Stimulated activated CD8-positive, alpha-beta memory T cell treated with anti-CD3 and anti-CD28 coated beads, Interleukin-12 subunit alpha, Interleukin-12 subunit beta, amount 100 ng/mL, for 24 hours (primary cell): ENCODE measurements around the gene NRXN3.

Experiments
- DNase-seq: peaks from one replicate; pipeline ENCODE4 v3.0.0-alpha.2; 2020; ENCODE audit errors: extremely low read depth

Gene NRXN3

DNA sequence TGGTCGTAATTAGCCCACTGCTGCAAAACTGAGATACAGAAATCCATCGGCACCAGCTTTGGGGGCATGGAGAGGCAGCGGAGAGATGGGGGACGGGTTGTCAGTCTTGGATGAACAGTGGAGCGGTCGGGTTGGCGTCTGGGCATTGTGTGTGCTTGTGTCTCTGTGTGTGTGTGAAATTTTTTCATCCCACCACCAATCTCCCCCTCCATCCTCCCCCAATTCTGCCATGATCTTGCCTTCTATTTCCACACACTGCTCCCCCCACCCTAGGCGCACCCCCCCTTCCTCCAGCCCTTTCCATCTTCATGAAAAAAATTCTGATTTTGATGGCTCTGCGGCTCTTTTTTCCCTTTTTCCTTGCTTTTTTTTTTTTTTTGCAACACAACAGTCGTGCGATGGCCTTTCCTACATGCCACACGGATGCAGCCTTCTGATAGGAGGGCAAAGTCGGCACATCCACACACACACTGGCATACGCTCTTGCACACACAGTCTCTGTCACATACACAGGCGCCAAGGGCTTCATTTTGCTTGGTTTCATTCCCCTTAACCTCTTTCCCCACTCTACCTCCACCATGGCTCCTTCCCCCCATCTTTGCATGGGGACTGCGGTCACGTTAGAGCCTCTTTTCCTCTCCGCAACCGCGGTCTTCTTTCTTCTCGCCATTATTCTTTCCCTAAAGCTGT is 3.3 kb downstream of the NRXN3 start:
- DNase-seq: no peak

DNA sequence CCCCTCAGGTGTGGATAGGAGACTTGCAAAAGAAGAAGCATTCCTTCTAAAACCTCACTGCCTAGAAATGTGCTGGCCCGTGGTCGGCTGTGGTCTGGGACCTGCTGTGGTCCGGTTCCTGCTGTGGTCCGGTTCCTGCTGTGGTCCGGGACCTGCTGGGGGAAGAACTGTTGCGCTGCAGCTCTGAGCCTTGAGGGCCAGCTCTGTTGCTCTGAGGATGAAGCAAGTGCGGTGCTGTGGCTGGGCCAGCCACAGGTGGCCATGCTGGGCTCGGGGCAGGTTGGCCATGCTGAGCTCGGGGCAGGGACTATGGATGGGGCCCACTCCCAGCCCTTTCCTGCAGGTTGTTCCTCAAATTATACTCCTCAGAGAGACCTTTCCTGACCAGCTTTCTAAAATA is 5.2 kb downstream of the NRXN3 start:
- no peak for DNase-seq

DNA sequence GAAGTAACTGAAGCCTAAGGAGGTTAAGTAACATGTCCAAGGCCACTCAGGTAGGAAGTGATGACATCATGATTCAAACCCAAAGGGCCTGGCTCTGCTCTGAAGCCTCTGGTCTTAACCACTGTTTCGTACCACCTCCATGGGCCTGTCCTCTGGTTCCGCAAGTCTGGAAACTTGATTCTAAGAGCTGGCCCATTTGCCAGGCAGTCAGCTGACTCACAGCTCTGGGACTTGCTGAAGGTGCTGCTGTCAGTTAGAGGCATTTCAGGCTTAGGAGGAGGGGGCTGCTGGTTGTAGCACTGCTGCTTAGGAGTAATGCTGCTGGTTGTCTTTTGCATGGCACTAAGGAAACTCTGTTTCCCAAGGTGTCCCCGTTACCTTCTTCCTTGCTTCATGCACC is 7.9 kb downstream of the NRXN3 start:
- no peak for DNase-seq

DNA sequence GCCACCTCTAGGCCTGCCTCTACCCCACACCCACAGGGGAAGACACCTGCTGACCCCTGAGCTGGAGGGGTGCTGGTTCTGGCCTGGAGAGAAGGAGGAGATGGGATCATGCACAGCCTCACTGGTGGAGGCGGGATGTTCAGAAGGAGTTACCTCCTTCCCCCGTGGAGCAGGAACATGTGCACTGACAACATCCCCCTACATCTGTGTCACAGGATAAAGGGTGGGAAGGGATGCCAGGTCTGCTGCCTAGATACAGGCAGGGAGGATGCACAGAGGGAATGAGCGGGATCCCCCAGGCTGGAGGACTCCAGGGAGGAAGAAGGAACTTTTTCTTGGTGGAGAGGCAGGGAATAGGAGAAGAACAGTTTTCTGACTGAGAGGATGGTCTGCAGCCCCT is 8.8 kb downstream of the NRXN3 start:
- DNase-seq: no peak

DNA sequence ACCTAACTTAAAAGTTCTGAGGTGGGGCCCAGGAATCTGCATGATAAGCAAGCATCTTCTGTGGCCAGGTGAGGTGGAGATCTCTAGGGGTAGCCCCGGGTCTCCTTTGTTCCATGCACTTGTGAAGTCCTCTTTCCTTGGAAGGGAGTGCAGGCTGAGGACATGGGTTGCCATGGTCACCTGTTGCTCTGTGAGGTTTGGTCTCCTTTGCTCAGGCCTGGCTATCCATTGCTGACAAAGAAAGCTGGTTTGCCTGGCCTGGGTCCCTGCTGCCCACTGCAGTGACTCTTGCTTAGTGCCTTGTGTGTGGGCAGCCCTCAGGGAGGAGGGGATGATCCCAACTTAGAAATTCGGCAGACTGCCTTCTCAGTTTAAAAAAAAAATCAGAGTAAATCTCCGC is 11.1 kb downstream of the NRXN3 start:
- no peak for DNase-seq

DNA sequence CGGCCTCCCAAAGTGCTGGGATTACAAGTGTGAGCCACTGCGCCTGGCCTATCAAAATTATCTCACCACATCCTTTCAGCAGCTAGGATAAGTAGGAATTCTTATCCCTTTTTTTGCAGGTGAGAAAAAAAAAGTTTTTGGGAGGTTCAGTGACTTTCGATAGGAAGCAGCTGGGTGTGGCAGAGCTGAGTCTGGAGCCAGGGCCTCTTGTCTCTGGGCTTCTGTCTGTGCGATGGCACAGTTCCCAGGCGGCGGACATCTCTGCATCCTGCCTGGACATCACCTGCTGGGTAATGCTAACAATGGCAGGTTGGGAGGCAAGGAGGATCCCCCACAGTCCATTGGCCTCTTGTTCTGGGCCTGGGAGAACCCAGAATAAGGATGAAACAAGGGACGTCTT is 12.5 kb downstream of the NRXN3 start:
- no peak for DNase-seq

DNA sequence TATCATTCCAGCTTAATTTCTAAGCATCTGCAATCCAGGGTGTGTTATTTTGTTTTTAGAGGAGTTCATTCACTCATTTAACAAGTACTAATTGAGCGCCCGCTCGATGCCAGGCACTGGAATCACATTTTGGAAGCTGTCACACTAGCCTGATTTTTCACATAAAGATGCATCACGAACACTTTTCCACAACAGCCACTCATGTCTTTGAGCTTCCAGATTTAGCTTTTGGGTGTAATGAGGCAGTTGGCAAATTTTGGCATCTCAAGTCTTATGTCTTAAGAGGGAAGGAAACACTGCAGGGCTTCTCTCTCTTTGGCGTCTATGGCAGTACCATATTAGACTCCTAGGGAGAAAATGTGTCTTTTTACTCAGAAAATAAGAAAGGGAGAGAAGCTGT is 14.0 kb downstream of the NRXN3 start:
- no peak for DNase-seq

DNA sequence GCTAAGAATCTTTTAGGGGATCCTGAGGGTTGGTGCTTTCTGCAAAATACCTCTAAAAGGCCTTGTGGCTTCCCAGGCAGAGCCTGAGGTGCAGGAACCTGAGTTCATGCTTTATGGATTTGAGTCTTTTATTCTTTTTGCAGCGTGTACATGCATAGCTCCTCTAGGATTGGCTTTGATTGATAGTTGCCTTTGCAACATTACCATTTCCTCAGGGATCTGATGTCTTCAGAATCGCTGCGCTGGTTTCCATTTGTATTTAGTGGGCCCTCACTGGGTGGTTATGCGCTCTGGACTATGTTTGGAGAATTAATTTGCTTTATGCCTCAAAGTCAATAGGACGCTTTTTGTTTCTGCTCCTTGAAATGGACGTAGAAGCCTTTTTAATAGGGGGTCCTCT is 16.1 kb downstream of the NRXN3 start:
- DNase-seq: no peak

DNA sequence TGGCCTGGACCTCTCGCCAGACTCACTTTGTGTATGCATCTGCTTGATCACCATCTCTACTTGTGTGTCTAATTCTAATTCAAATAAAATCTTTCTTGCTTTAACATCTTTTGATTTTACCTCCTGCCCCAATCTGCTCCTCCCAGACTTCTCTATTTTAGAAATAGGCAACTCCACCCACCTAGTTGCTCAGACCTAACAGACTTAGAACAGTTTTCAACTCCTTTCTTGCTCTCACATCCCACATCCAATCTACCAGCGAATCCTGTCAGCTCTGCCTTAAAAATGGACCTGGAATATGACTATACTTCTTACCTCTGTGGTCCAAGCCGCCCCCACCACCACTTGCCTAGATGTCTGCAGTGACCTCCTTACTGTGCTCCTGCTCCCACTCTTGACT is 18.7 kb downstream of the NRXN3 start:
- no peak for DNase-seq

DNA sequence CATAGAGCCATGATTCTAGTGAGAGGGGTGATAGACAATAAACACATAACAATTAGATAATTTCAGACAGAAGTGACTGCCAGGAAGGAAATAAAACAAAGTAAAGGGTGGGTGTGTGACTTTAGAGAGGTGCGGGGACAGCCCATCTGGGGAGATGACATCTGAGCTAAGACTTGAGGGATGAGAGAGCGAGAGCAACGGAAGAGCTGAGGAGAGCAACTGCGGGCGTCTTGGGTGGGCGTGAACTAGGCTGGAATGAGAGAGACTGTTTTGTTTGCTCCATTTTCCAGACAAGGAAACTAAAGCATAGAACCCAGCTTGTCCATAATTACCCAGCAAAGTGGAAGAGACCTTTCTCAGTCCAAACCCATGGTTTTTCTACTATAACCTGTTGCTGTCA is 25.3 kb downstream of the NRXN3 start:
- no peak for DNase-seq

DNA sequence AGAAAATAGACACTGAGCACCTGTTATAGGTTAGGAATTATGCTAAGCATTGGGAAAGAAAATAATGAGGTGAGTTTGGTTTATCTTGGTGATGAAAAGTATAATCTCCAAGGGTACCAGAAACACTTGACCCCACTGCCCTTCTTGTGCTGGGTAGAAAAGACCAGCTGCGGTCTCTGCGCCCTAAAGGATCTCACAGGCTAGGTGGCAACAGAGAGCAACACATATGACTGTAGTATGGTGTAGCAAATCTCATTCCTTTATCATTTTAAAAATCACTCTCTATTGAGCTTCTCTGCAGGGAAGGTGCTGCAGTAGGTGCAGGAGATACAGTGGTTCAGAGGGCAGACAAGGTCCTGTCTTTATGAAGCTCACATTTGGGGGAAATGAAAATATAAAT is 26.1 kb downstream of the NRXN3 start:
- no peak for DNase-seq

DNA sequence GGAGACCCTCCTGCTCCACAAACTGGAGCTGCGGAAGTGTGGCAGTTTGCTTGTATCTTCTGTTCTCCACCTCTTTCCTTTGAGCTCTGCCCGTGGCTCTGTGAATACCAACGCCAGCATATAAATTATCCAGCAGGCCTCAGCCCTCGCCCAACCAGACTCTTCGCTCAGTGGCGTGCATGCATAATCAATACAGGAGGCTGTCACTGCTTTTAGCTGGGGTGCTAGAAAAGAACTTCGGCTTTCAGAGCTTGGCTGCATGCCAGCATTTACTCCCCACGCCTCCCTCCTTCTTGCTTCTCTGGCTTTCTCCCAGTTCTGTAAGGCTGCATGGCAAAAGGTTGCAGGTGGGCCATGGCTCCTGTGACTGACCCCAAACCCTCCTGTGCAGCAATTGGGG is 26.9 kb downstream of the NRXN3 start:
- DNase-seq: no peak

DNA sequence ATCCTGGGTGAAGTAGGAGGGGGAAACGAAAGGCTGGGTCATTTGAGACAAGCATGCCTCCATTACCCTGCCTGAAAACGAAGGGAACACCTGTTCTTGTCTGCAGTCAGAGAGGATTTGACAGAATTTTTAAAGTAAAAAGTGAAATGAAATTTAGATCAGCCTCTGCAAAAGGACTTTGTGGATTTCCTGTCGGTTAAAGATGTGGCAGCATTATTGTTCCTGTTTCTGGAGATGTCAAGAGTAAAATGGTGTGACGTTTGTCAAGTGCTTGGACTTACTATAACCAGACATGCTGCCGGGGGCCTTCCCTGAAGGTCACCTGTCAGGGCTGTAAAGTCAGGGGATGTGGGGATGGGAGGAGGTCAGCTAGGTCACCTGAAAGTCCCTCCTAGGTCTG is 32.0 kb downstream of the NRXN3 start:
- no peak for DNase-seq

DNA sequence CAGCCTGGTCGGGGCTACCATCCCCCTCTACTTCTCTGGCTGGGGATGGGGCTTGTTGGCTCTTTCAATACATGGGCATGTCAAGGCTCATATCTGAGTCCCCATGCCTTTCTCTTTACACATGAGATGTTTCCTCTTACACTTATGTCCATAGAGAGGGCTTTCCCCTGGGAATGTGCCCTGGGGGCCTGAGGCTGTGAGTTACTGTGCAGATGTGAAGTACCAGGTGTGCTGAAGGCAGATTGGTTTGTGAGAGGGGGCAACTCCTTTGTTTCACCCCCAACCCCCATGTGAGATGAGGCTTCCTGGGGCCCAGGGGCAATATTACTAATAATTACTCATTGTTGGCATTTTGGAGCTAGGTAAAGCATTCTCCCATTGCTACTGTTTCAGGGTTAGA is 32.8 kb downstream of the NRXN3 start:
- no peak for DNase-seq

DNA sequence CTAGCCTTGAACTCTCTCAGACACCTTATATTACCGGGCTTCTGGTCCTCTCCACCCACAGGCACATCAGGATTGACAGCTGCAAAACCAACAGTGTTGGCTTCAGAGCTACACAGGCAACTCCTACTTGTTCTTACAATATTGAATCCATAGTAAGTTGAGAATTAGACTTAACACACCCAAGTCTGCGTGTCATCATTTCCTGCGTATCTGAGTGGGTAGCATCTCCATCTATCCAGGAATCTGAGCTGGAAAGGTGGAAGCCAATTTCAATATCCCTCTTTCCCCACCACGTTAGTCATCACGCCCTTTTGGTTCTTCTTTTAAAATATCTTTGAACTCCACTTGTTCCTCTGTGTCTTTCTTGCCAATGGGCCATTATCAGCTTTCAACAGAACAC is 37.2 kb downstream of the NRXN3 start:
- no peak for DNase-seq

DNA sequence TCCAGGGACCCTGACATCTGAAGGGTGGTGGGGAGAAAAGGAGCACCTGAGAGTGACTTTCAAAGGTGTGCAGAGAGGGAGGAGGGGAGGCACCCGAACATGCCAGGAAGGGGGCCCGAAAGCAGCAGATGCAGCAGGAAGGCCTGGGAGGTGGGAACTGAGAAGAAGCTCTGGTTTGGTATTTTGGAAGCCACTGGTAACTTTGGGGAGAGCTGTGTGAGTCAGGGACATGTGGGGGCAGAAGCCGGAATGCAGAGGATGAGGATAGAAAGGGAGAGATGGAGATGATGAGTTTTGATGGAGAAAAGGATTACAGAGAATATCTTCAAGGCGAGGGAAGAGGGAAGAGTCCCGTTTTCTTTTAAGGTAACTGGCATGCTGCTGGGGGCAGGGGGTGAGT is 50.1 kb downstream of the NRXN3 start:
- no peak for DNase-seq

DNA sequence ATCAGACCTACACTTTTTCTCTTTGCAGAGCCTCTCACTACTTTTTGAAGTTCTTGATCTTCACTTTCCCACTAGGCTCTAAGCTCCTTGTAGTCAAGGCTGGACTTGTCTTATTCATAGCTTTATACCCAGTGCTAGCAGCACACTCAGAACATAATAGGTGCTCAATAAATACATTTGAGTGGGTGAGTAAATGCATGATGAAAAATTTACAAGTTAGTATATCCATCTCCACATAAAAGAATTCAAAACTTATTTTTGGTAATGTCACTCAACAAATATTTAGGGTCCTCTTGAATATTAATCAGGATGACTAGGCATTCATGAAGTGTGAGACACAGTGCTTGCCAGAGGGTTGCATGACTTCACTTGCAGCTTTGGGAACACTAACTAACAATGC is 52.6 kb downstream of the NRXN3 start:
- DNase-seq: no peak

DNA sequence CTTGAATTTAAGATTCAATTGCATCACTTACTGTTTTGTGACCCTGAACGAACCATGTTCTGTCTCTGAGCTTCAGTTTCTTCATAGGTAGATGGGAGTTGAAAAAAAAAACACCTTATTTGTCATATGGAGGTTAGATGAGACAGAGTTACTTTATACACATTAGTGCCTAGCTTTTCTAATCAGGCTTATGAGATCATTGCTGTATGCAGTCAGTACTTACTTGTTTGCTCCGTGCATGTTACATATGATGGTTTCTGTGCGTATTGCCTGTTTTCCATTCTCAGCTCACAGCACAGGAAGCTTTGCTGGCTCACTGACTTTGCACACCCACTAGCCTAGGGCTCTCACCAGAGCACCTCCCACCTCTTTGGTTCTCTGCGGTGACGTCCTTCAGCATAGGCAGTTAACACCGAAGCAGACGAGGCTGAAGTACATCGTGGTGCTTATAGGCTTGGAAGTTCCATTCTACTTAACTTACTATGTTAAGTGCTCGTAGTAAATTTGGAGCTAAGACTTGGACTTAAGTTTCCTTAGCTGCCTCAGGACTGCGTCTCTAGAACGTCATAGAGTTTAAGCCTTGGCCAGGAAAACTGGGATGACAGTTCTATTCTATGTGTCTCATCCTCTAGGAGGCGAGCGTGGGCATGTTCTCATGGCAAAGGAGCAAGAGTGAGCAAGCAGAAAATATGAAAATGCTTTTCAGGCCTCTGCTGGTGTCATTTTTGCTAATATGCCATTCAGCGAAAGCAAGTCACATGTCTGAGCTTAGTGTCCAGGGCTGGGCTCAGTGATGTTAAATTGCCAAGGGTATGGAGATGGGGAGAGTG is 57.3 kb downstream of the NRXN3 start:
- DNase-seq: no peak

DNA sequence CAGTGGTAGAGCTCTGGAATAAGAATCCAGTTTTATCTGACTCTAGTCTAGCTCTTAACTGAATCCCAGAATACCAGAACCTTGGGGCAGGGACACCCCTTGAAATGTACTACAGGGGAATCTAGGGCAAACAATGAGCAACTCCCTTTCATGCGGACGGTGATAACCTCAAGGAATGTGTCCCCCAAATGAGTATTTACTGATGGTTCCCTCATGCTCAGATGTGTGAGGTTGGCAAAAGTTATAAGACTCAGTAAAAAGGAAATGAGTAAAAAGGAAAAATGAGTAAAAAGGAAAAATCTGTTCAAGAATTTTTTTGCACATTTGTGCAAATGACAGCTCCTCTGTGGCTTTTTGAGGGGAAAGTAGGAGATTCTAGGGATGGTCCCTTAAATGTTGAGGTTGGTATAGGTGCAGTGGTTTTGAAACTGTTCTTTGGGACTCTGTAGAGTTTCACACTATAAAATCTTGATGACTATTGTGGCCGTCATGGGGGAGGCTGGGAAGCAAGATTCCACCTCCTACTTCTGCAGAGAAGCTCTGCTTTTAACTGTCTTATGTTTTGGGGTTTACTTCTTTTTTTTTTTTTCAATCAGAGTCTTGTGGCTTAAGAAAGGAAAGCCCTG is 58.6 kb downstream of the NRXN3 start:
- no peak for DNase-seq

DNA sequence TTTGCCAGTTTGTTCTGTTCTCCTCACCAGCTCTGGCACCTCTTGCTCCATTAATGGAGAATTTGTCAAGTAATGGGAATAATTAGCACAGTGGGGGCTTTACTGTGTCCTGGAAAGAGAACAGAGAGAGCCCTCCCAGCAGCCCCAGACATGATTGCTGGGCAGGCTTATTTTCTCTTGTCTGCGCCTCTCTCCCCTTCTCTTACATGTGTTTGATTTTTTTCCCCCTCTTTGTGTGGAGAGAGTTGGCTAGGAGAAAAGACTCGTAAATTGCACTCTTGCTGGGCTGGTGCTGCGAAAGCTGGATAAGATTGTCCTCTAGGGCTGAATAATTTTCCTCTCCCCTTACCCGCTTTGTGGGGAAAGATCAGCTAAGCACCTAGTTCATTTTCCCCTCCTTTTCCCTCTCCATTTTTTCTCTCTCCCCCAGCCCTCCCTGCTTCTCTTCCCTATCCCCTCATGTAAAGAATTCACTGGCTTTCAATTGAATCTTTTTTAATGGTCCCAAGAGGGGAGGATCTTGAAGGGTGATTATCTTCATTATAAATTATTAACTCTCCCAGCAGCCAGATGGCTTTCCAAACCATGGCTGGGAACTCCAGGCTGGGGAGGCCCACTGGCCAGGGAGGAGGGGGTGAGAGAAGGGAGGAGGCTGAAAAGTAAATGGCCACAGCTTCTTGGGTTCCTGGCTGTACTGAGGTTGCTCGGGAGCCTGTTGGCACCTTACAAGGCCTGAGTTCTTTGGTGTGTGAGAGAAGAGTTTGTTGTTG is 62.2 kb downstream of the NRXN3 start:
- no peak for DNase-seq

DNA sequence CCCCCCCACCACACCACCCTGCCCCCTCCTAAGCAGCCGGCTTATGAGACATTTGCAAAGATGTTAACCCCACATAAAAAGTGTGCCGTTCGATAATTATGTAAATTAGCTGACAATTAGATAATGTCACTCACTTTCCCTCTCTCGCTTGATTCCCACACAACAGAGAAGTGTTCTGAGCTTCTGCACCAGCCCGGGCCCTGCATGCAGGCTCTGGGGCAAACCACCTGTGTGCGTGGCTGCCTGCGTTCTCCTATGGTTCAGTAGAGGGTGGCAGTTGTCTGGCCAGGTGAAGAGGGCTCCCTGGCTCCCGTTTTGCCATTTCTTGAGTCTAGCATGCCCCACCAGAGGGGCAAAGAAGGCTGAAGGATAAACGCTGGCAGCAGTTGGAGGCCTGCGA is 68.0 kb downstream of the NRXN3 start:
- DNase-seq: no peak

DNA sequence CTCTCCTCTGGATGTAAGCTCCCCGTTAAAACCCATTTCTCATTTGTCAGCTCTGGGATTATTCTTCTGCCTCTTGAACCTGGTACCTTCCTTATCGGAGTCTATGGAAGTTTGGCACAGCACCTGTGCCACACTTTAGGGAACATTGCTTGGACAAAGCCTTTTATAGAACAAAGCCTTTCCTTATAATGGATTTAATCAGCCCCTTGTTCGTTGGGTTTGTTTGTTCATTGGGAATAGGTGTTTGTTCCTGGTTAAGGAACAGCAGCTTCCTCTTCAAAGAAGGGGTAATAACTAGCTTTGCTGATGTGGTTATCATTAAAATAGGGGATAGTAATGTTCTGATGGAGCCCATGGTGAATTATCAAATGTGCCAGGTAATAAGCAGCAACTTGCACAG is 70.4 kb downstream of the NRXN3 start:
- DNase-seq: no peak
